ENCODE results near the gene BCAR3. TPM values are rescaled to one million over a fixed set of nuclear protein-coding genes. Genes with fewer than 3 reads are reported as not detected.
"Not testable (repeated sequence)": the region's sequence is repeated elsewhere in the genome, so short reads cannot be mapped to it uniquely, and the experiment has no call there.

Gene BCAR3
- total RNA-seq, 2 experiments from 2014 or later, result 0.42 to 0.55 TPM

DNA sequence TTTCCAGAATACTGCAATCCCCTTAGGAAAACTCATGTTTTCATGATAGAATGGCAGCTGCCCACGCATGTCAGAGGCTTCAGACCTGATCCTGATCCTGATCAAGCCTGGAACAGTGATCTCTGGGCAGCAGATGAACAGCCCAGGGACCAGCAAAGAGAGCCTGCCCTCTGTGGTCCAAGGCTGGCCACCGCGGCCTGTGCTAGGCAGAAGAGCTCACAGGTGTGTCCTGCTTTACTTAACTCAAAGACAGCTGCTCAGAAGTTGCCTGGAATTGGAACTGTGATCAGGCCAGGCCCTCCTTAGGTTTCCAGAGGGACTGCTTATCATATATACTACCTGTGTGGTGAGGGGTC lies 21.2 kb upstream of the BCAR3 start:
- no peak for DNase-seq
- H3K9me3 Mint-ChIP-seq, result no peaks in the 10 kb centered on the region
- intact Hi-C loops (cut with micrococcal nuclease), result no loop called here
- H3K4me1 Mint-ChIP-seq (ENCODE audit: low read depth), result peaks cover 3% of the 10 kb centered on the region
- no peak overlapping the region for H3K27ac Mint-ChIP-seq
- H3K27me3 Mint-ChIP-seq (ENCODE audit: low read depth), result peaks cover 5% of the 10 kb centered on the region
- H3K36me3 Mint-ChIP-seq (ENCODE audit: low read depth), result no peaks in the 10 kb centered on the region
- H3K4me3 Mint-ChIP-seq, result no peak overlapping the region
- CTCF ChIA-PET, result interaction anchor here (0.6 to 1.2 kb wide), 2 partner anchors 37 to 111 kb away, joined by 3 read pairs; no protein-coding TSS in a partner anchor

DNA sequence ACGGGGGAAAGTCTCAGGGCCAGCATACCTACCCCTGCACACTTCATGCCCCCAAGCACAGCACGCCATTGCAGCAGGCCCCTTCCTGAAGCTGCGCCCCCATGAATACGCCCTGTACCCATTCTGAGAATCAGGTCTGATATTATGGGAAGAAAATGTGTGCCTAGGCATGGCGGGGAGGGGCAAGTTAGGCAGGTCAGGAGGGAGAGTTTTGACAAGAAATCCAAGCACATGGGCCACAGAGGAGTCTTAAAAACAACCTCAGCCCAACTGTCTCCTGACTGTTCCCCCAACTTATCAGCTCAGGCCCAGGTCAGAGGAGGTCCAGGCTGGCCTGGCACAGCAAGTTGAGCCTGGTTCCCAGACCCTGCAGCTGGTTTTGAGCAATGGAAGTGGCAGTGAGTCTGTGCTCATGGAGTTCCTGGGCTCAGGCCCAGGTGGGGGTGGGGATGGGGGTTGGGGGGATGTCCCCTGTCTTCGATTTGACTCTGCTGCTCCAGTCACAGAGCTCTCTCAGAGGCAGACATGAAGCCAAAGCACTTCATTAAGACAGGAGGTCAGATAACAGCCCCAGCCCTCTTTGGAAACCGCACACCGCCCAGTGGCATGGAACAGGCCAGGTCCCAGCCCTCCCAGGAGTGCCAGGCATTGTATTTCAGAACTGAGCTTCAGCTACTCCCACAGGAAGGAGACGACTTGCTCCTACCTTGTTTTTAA lies 20.6 kb upstream of the BCAR3 start:
- Mint-ChIP-seq H3K27ac (no peak overlapping the region), H3K27me3 (ENCODE audit: low read depth) (peaks cover 5% of the 10 kb centered on the region), H3K4me1 (ENCODE audit: low read depth) (no peaks in the 10 kb centered on the region), H3K9me3 (no peaks in the 10 kb centered on the region), H3K4me3 (no peak overlapping the region), H3K36me3 (ENCODE audit: low read depth) (no peaks in the 10 kb centered on the region)
- intact Hi-C loops (cut with micrococcal nuclease), result no loop called here
- no peak for DNase-seq
- CTCF ChIA-PET, result interaction anchor here (1.2 kb wide), 1 partner anchor 112 kb away, joined by 3 read pairs; no protein-coding TSS in a partner anchor

DNA sequence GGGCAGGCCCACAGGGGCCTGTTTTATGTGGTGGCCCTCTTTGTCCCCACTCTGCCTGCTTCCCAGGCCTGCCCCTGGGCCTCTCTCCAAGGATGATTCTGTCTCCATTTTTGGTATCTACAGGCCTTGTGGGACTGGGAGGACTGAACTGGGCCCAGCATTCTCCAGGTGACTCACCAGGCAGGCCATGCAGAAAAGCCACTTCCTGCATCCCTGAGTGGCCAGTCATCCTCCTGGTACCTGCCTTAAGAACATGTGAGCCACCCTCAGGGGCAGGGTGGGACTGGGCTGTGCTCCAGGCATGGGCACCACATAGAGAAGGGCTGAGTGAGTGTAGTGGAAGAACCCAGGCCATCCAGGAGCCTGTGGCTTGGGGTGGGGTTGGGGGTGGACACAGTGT lies 20.0 kb upstream of the BCAR3 start:
- H3K9me3 Mint-ChIP-seq, result no peaks in the 10 kb centered on the region
- no peak for DNase-seq
- CTCF ChIA-PET, result no interaction called here
- peaks cover 5% of the 10 kb centered on the region for H3K27me3 Mint-ChIP-seq (ENCODE audit: low read depth)
- no peak overlapping the region for H3K27ac Mint-ChIP-seq
- no peaks in the 10 kb centered on the region for H3K36me3 Mint-ChIP-seq (ENCODE audit: low read depth)
- no peaks in the 10 kb centered on the region for H3K4me1 Mint-ChIP-seq (ENCODE audit: low read depth)
- intact Hi-C loops (cut with micrococcal nuclease), result no loop called here
- no peak overlapping the region for H3K4me3 Mint-ChIP-seq

DNA sequence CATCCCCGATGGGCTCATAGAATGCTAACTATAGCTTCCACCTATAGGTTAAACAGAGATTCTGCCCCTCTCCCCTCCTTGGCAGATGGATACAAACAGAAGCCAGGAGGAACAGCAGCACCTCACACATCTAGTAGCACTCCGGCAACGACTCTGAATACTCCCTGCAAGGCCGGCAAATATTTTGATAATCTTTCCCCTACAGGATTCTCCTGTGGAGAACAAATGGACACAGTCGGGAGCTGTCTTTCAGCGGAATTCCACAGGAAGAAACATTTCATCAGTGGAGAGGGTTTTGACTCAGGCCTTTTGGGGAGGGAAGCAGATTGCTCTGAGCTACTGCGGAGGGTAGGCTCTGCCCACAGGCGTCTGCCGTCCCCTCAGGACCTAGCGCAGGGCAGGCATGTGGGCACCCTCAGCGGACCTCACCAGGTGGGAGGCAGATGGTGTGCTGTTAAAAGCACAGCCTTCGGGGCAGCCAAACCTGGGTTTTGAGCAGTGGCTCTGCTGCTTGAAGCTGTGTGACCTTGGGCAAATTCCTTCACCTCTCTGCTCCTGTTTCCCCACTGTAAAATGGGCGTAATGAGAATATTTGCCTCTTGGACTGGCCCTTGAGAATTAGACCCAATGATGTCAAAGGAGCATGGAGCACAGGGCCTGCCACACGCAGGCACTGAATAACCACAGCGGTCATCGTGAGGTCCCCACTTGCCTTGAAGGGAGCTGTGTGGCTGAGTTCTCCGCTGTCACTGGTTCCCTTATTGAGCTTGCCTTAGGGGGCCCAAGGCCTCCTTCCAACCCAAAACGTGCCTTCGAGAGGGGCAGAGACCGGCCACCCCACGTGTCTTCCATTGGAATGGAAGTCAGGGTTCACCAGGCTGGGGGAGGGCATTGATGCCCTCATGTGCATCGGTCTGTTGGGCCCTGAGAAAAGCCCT lies 19.2 kb upstream of the BCAR3 start:
- CTCF ChIA-PET, result interaction anchor here (1.2 to 1.3 kb wide), 2 partner anchors 113 to 143 kb away, joined by 4 to 5 read pairs; no protein-coding TSS in a partner anchor

DNA sequence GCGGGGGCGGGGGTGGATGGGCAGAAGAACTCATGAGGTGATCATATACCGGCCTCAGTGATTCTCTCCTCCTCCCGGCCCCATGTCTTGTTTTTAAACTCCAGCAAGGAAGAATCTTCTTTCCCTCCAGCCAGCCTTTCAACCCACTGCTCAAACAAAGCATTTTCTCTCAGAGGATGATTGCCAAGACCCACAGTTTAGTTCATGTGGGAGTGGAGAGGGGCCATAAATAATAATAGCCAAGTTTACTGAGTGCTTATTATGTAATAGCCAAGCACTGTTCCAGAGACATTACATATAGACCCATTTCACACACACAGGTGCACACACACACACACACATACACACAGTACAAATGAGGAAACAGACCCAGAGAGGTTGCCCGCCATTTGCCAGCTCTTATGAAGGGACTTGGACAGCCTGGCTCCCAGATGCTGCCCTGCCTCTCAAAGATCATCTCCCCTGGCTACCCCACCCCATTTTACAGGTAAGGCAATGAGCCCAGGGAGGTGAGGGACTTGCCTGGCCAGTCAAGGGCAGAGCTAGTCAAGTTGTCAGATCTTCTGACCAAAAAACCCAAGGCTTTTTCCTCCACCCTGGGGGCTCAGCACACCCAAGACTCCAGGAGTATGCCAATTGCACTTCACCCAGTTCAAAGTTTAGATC lies 18.0 kb upstream of the BCAR3 start:
- CTCF ChIA-PET, result interaction anchor here (1.2 to 1.3 kb wide), 2 partner anchors 114 to 145 kb away, joined by 4 to 5 read pairs; no protein-coding TSS in a partner anchor
- intact Hi-C loops (cut with micrococcal nuclease), result loop anchor here (10.0 kb wide), 2 partner anchors 665 to 845 kb away; partner anchors contain the start of gene F3
- no peak for DNase-seq
- Mint-ChIP-seq H3K27ac (no peak overlapping the region), H3K4me3 (no peak overlapping the region), H3K36me3 (ENCODE audit: low read depth) (no peaks in the 10 kb centered on the region), H3K27me3 (ENCODE audit: low read depth) (peaks cover 3% of the 10 kb centered on the region), H3K9me3 (no peaks in the 10 kb centered on the region), H3K4me1 (ENCODE audit: low read depth) (no peaks in the 10 kb centered on the region)

More for the DNA sequence above, 19.2 kb upstream of the BCAR3 start:
- no peaks in the 10 kb centered on the region for H3K4me1 Mint-ChIP-seq (ENCODE audit: low read depth)
- DNase-seq, result no peak
- H3K36me3 Mint-ChIP-seq (ENCODE audit: low read depth), result no peaks in the 10 kb centered on the region
- intact Hi-C loops (cut with micrococcal nuclease), result no loop called here
- no peak overlapping the region for H3K27ac Mint-ChIP-seq
- H3K9me3 Mint-ChIP-seq, result no peaks in the 10 kb centered on the region
- peaks cover 3% of the 10 kb centered on the region for H3K27me3 Mint-ChIP-seq (ENCODE audit: low read depth)
- no peak overlapping the region for H3K4me3 Mint-ChIP-seq

DNA sequence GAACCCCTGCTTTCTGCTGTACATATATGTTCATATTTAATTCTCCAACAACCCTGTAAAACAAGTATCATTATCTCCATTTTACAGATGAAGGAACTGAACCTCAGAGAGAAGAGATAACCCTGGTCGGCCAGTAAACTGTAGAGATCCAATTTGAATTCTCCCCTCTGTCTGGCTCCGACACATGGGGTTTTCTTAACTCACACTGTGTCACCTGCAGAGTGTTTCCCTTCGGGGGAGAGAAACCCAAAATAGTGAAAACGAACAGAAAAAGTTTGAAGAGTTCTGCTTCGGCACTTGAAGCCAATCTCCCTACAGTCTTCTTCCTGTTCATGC lies 17.4 kb upstream of the BCAR3 start:
- Mint-ChIP-seq H3K9me3 (no peaks in the 10 kb centered on the region), H3K4me1 (ENCODE audit: low read depth) (no peaks in the 10 kb centered on the region), H3K4me3 (no peak overlapping the region), H3K36me3 (ENCODE audit: low read depth) (no peaks in the 10 kb centered on the region), H3K27ac (no peak overlapping the region), H3K27me3 (ENCODE audit: low read depth) (peaks cover 3% of the 10 kb centered on the region)
- DNase-seq, result no peak
- intact Hi-C loops (cut with micrococcal nuclease), result loop anchor here (10.0 kb wide), 2 partner anchors 664 to 846 kb away; partner anchors contain the start of gene F3
- CTCF ChIA-PET, result no interaction called here

DNA sequence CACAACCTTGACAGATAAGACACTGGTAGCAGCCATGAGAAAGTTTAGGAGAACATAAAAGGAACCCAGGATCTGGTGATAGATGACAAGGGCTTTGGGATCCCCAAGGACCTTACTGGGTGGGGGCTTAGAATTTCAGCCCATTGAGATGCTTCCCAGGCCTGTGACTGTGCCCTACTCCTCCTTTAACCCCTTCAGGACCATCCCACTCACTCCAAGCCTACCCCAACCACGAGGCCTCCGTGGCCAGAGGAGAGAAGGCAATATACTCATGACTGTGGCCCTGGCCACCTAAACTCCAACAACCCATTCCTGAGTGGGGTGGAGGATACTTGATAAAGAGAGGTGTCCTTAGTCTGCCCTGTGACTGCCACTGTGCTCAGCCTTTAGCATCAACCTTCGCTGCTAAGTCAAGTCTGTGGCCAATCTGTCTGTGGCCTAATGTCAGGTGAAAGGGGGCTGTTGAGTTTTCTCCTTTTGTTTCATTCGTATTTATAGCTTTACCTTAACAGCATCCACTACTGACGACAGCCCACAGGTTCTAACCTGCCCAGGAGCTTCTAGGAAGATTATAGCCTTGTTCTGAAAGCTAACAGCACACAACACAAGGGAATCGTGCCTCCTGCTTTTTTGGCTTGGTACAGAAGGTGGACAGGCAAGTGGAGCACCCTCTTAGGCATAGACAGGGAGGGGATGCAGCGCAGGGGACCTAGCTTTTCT lies 16.9 kb upstream of the BCAR3 start:
- no peaks in the 10 kb centered on the region for H3K9me3 Mint-ChIP-seq
- H3K27me3 Mint-ChIP-seq (ENCODE audit: low read depth), result peaks cover 3% of the 10 kb centered on the region
- CTCF ChIA-PET, result no interaction called here
- intact Hi-C loops (cut with micrococcal nuclease), result loop anchor here (10.0 kb wide), 2 partner anchors 664 to 846 kb away; partner anchors contain the start of gene F3
- H3K36me3 Mint-ChIP-seq (ENCODE audit: low read depth), result no peaks in the 10 kb centered on the region
- no peak overlapping the region for H3K4me3 Mint-ChIP-seq
- H3K4me1 Mint-ChIP-seq (ENCODE audit: low read depth), result no peaks in the 10 kb centered on the region
- DNase-seq, result no peak
- no peak overlapping the region for H3K27ac Mint-ChIP-seq

DNA sequence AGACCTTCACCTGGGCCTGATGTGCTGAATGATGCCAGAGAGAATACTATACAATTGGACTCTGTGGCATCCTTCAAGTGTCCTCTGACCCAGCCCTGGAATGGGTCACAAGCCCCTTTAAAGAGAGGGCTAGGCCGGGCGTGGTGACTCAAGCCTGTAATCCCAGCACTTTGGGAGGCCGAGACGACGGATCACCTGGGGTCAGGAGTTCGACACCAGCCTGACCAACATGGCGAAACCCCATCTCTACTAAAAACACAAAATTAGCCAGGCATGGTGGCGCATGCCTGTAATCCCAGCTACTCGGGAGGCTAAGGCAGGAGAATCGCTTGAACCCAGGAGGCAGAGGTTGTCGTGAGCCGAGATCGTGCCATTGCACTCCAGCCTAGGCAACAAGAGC lies 15.9 kb upstream of the BCAR3 start:
- H3K27ac Mint-ChIP-seq; H3K4me1 Mint-ChIP-seq (ENCODE audit: low read depth); H3K27me3 Mint-ChIP-seq (ENCODE audit: low read depth); H3K36me3 Mint-ChIP-seq (ENCODE audit: low read depth); CTCF ChIA-PET; H3K4me3 Mint-ChIP-seq; H3K9me3 Mint-ChIP-seq; DNase-seq: not testable (repeated sequence)
- intact Hi-C loops (cut with micrococcal nuclease), result loop anchor here (10.0 kb wide), 2 partner anchors 663 to 847 kb away; partner anchors contain the start of gene F3

DNA sequence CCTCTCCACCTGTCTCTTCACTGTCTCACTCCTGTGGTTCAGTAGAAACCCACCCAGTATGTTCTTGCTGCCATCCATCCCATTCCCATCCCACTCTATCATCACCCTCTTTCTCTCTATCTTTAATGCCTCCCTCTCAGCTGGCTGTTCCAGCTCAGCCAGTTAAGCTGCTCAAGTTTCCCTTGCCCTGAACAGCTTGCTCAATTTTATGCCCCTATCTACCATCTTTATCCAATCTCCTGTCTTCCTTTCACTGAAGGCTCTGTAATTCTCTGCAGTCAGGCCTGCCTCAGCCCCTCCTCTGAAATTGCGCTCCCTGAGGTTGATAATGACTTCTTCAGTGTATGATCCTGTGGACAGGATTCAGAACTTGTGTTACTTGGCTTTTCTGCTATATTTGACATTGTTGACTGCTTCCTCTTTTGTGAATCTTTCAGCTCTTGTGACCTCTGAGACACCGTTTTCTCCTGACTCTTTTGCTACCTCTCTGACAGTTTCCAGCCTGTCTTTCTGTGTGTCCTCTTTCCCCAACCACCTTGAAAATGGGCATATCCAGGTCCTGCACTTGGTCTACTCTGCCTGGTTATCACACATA lies 13.9 kb upstream of the BCAR3 start:
- intact Hi-C loops (cut with micrococcal nuclease), result loop anchor here (10.0 kb wide), 2 partner anchors 661 to 849 kb away; partner anchors contain the start of gene F3
- DNase-seq, result no peak
- peaks cover 15% of the 10 kb centered on the region for H3K4me1 Mint-ChIP-seq (ENCODE audit: low read depth)
- CTCF ChIA-PET, result interaction anchor here (0.9 kb wide), 1 partner anchor 29 kb away, joined by 3 read pairs; no protein-coding TSS in a partner anchor
- no peaks in the 10 kb centered on the region for H3K9me3 Mint-ChIP-seq
- H3K36me3 Mint-ChIP-seq (ENCODE audit: low read depth), result no peaks in the 10 kb centered on the region
- peaks cover 7% of the 10 kb centered on the region for H3K27me3 Mint-ChIP-seq (ENCODE audit: low read depth)
- no peak overlapping the region for H3K27ac Mint-ChIP-seq
- H3K4me3 Mint-ChIP-seq, result no peak overlapping the region

DNA sequence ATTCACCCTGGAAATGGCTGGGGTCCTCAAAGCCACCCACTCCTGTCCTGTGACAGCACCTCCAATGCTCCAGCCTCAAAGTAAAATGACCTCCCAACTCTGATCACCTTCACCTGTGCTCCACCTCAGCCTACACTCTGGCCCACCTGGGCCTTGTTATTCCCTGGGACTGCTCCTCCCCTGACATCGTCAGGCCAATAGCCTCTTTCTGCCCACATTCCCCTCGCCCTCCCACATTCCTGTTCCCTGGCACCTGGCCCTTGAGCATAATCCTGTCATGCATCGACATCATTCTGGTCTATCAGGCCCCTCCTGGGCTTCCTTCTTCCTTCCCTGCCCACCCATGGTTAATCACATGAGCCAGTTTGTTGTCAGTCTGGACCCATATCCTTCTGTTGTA lies 13.2 kb upstream of the BCAR3 start:
- Mint-ChIP-seq H3K4me3 (no peak overlapping the region), H3K27ac (no peak overlapping the region), H3K9me3 (no peaks in the 10 kb centered on the region), H3K4me1 (ENCODE audit: low read depth) (peaks cover 15% of the 10 kb centered on the region), H3K27me3 (ENCODE audit: low read depth) (peaks cover 7% of the 10 kb centered on the region), H3K36me3 (ENCODE audit: low read depth) (no peaks in the 10 kb centered on the region)
- CTCF ChIA-PET, result no interaction called here
- no peak for DNase-seq
- intact Hi-C loops (cut with micrococcal nuclease), result loop anchor here (10.0 kb wide), 2 partner anchors 660 to 850 kb away; partner anchors contain the start of gene F3

DNA sequence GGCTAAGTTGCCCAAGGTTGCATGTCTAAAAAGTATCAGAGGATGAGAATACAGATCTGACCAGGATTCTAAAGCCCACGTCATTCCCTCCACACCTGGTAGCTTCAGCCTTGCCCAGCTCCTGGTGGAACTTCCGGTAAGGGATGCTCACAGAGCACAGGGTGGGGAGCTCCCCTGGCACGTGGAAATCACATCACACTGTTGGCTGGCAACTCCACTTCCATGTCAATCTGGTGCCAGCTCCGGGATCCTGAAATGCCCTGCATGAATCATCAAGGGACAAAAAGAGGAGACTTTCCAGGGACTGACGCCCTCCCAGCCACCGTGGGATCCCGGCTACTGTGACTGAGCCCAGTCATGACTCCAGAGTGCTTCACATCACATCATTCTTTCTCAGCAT lies 12.4 kb upstream of the BCAR3 start:
- Mint-ChIP-seq H3K36me3 (ENCODE audit: low read depth) (no peaks in the 10 kb centered on the region), H3K27ac (no peak overlapping the region), H3K4me3 (no peak overlapping the region), H3K27me3 (ENCODE audit: low read depth) (peaks cover 11% of the 10 kb centered on the region), H3K4me1 (ENCODE audit: low read depth) (peaks cover 15% of the 10 kb centered on the region), H3K9me3 (no peaks in the 10 kb centered on the region)
- DNase-seq, result no peak
- intact Hi-C loops (cut with micrococcal nuclease), result loop anchor here (10.0 kb wide), 2 partner anchors 659 to 851 kb away; partner anchors contain the start of gene F3
- CTCF ChIA-PET, result interaction anchor here (0.7 to 2.3 kb wide), 5 partner anchors 22 to 152 kb away, joined by 3 to 6 read pairs (median 5); no protein-coding TSS in a partner anchor
